ENCODE results near the gene FAM174A. TPM values are rescaled to one million over a fixed set of nuclear protein-coding genes. Genes with fewer than 3 reads are reported as not detected.

Gene FAM174A
- total and polyA plus RNA-seq, 2 of the 4 experiments (the other 2 are of a cell fraction), result 2.7 to 10.3 TPM

DNA sequence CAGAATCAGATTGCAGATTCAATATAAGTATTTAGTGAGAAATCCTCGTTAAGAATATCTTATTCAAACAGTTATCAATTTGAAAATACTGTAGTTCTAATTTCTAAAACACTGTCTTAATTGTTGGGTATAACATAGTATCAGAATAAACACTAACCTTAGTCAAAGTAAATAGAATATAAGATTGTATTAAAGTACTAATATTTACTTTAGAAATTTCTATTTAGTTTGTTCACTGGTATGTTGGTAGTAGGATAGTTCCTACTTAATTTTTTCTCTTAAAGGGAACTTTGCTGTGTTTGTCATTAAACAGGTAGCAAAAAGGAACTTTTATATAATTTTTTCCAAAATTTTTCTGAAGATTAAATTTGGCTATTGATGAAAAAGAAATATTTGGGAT lies 42.3 kb downstream of the FAM174A start:
- CTCF ChIA-PET, result no interaction called here
- DNase-seq (no peak), ATAC-seq (ENCODE audit: low read depth) (no peak)
- H2AK5ac ChIP-seq (ENCODE audit: low read depth, low read length), result no peak overlapping the region
- no peak overlapping the region for H2AFZ ChIP-seq (replicated peaks; ENCODE audit: low read length, poor library complexity)
- no TSS peak for BruUV-seq (replicated peaks)
- H3K9me3 ChIP-seq (ENCODE audit: control insufficient read depth, insufficient read depth, low read length), result no peaks in the 10 kb centered on the region
- H3K4ac ChIP-seq (ENCODE audit: low read depth, low read length), result no peak overlapping the region
- H3K23ac ChIP-seq (ENCODE audit: low read depth, low read length), result no peak overlapping the region
- H4K5ac ChIP-seq (ENCODE audit: low read depth, low read length), result no peak overlapping the region
- no peaks in the 10 kb centered on the region for H4K20me1 ChIP-seq (ENCODE audit: insufficient read depth, low read length)
- H2BK20ac ChIP-seq (ENCODE audit: low read depth, low read length), result no peak overlapping the region
- in situ Hi-C loops (cut with MboI; ENCODE audit: low sequenced_read_pairs), result no loop called here
- H3K9ac ChIP-seq (ENCODE audit: low read depth, low read length), result no peak overlapping the region
- intact Hi-C loops (cut with micrococcal nuclease), result no loop called here
- no peaks in the 10 kb centered on the region for H3K79me1 ChIP-seq (ENCODE audit: low read depth in 1 of 2, low read length in 2 of 2)
- H3K27ac ChIP-seq (ENCODE audit: insufficient read depth, low read length), result no peak overlapping the region
- dilution Hi-C loops (cut with HindIII; ENCODE audit: low sequenced_read_pairs, unreplicated experiment), result no loop called here
- no peak overlapping the region for H4K8ac ChIP-seq (ENCODE audit: low read depth in 2 of 2, low read length in 2 of 2)
- WGBS, 2 experiments (ENCODE audit: extremely low coverage in 2 of 2, insufficient read length in 1 of 2), result no CpG with 5 or more reads among the region's 1 CpG
- H3K36me3 ChIP-seq (ENCODE audit: control insufficient read depth, insufficient read depth, low read length), result no peaks in the 10 kb centered on the region
- H2AK9ac ChIP-seq (replicated peaks; ENCODE audit: low read depth, low read length, poor library complexity), result no peak overlapping the region
- no peak overlapping the region for H3K4me2 ChIP-seq (ENCODE audit: low read depth, low read length)
- H4K91ac ChIP-seq (ENCODE audit: insufficient read depth, low read depth, low read length), result no peak overlapping the region
- no peak overlapping the region for H2BK5ac ChIP-seq (ENCODE audit: low read depth, low read length, poor library complexity, severe bottlenecking)
- H3K4me3 ChIP-seq (ENCODE audit: insufficient read depth, low read depth, low read length), result no peak overlapping the region
- H3K27me3 ChIP-seq (ENCODE audit: control insufficient read depth, insufficient read depth, low read length), result no peaks in the 10 kb centered on the region
- no peak overlapping the region for H2BK120ac ChIP-seq (ENCODE audit: low read depth, low read length)
- no peak overlapping the region for H3K14ac ChIP-seq (replicated peaks; ENCODE audit: low read depth, low read length)
- no peak for TF ChIP-seq BHLHE40 (IDR thresholded peaks at IDR 0.05; ENCODE audit: low read depth, low read length)
- TF ChIP-seq MXI1 (IDR thresholded peaks at IDR 0.05; ENCODE audit: borderline replicate concordance, low read depth, low read length), result no peak
- TF ChIP-seq FOS (IDR thresholded peaks at IDR 0.05; ENCODE audit: low read depth, low read length), result no peak
- no peak for TF ChIP-seq MAZ (IDR thresholded peaks at IDR 0.05; ENCODE audit: borderline replicate concordance, low read depth, low read length)
- TF ChIP-seq, protein P1, sequence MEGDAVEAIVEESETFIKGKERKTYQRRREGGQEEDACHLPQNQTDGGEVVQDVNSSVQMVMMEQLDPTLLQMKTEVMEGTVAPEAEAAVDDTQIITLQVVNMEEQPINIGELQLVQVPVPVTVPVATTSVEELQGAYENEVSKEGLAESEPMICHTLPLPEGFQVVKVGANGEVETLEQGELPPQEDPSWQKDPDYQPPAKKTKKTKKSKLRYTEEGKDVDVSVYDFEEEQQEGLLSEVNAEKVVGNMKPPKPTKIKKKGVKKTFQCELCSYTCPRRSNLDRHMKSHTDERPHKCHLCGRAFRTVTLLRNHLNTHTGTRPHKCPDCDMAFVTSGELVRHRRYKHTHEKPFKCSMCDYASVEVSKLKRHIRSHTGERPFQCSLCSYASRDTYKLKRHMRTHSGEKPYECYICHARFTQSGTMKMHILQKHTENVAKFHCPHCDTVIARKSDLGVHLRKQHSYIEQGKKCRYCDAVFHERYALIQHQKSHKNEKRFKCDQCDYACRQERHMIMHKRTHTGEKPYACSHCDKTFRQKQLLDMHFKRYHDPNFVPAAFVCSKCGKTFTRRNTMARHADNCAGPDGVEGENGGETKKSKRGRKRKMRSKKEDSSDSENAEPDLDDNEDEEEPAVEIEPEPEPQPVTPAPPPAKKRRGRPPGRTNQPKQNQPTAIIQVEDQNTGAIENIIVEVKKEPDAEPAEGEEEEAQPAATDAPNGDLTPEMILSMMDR (conservative IDR thresholded peaks at IDR 0.05; ENCODE audit: low read depth, low read length), result no peak
- TF ChIP-seq, protein P2, sequence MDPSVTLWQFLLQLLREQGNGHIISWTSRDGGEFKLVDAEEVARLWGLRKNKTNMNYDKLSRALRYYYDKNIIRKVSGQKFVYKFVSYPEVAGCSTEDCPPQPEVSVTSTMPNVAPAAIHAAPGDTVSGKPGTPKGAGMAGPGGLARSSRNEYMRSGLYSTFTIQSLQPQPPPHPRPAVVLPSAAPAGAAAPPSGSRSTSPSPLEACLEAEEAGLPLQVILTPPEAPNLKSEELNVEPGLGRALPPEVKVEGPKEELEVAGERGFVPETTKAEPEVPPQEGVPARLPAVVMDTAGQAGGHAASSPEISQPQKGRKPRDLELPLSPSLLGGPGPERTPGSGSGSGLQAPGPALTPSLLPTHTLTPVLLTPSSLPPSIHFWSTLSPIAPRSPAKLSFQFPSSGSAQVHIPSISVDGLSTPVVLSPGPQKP (IDR thresholded peaks at IDR 0.05; ENCODE audit: borderline replicate concordance, low read depth, low read length), result no peak
- TF ChIP-seq, protein P3, sequence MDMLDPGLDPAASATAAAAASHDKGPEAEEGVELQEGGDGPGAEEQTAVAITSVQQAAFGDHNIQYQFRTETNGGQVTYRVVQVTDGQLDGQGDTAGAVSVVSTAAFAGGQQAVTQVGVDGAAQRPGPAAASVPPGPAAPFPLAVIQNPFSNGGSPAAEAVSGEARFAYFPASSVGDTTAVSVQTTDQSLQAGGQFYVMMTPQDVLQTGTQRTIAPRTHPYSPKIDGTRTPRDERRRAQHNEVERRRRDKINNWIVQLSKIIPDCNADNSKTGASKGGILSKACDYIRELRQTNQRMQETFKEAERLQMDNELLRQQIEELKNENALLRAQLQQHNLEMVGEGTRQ (IDR thresholded peaks at IDR 0.05; ENCODE audit: low read depth, low read length), result no peak
- no peak for TF ChIP-seq MAFK (IDR thresholded peaks at IDR 0.05; ENCODE audit: low read depth, low read length)
- TF ChIP-seq CHD1 (IDR thresholded peaks at IDR 0.05; ENCODE audit: low read depth, low read length), result no peak
- TF ChIP-seq CEBPB (IDR thresholded peaks at IDR 0.05; ENCODE audit: low read depth, low read length), result no peak
- TF ChIP-seq SMC3 (IDR thresholded peaks at IDR 0.05; ENCODE audit: low read depth, low read length), result no peak
- TF ChIP-seq POLR2A (IDR thresholded peaks at IDR 0.05; ENCODE audit: low read depth, low read length), result no peak
- no peak for TF ChIP-seq RAD21 (IDR thresholded peaks at IDR 0.05; ENCODE audit: low read length)
- TF ChIP-seq NFE2L2 (IDR thresholded peaks at IDR 0.05; ENCODE audit: low read depth, low read length), result no peak
- TF ChIP-seq RCOR1 (IDR thresholded peaks at IDR 0.05; ENCODE audit: insufficient replicate concordance, low read length), result no peak
- no peak for TF ChIP-seq RFX5 (IDR thresholded peaks at IDR 0.05; ENCODE audit: low read depth, low read length)
- no peak overlapping the region for H2BK15ac ChIP-seq (ENCODE audit: low read depth, low read length)
- POLR2A ChIA-PET (ENCODE audit: unreplicated experiment), result no interaction called here
- no peak overlapping the region for H3K18ac ChIP-seq (ENCODE audit: low read depth, low read length)
- no peaks in the 10 kb centered on the region for H3K4me1 ChIP-seq (ENCODE audit: control insufficient read depth, insufficient read depth, low read length)
- H3K9me1 ChIP-seq (ENCODE audit: insufficient read depth, low read length), result no peaks in the 10 kb centered on the region
- no peak overlapping the region for H3K56ac ChIP-seq (ENCODE audit: extremely low read depth, insufficient read depth, low read length)
